Esophagus muscularis mucosa (tissue), 4 donors: ENCODE measurements around the gene MTHFR.

ENCODE experiments used
- EP300 ChIP-seq: sonication (generic); formaldehyde crosslinking; IDR thresholded peaks from one replicate; pipeline ENCODE4 v1.6.1; 2017; ENCODE audit warnings: antibody characterized with exemption
- POLR2A ChIP-seq: fragments of 450-650 bp; IDR thresholded peaks from one replicate; pipeline ENCODE4 v1.6.1; 2017; ENCODE audit warnings: antibody characterized with exemption, moderate library complexity, mild to moderate bottlenecking, low read depth
- TF ChIP-seq, protein P1 (sequence below), 3 experiments: fragments of 200-600 bp in 2 of 3; fragments of 450-650 bp in 1 of 3; sonication (generic) in 2 of 3; IDR thresholded peaks; one replicate each; pipeline ENCODE4 v1.5.1; 2017 to 2019; ENCODE audit warnings: antibody characterized with exemption in 3 of 3, mild to moderate bottlenecking in 2 of 3, moderate library complexity in 1 of 3

DNA sequence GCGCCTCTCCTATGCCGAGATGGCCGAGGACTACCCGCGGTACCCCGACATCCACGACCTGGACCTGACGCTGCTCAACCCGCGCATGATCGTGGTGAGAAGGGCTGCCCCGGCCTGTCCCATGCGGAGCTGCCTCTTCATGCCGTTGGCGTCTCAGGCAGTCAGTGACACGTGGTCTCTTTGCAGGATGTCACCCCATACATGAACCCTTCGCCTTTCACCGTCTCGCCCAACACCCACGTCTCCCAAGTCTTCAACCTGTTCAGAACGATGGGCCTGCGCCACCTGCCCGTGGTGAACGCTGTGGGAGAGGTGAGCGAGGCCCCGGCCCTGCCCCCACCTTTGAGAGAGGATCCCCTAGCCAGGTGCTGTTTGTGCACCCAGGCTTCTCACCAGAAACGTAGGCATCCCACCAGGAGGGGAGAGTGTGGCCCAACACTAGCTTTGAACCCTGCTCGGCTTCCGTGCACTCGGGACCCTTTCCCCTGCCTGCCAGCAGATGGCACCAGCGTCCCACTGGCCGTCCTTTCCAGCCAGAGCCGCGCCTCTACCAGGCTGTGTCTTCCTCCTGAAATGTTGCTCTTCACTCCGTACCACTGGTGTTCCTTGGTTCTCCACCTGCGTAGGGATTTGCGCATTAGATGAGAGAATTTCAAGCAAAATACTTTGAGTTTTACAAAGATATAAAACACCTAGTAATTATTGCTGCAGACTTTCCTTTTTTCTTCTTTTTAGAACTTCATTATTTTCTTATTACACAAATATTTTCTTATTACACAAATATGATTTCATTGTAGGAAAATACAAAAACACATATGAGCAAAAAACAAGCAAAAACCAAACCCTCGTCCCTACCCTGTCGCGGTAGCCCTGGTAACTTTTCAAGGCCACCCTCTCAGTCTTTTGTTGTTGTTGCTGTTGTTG is 32.8 kb upstream of the MTHFR start:
- TF ChIP-seq, protein P1, sequence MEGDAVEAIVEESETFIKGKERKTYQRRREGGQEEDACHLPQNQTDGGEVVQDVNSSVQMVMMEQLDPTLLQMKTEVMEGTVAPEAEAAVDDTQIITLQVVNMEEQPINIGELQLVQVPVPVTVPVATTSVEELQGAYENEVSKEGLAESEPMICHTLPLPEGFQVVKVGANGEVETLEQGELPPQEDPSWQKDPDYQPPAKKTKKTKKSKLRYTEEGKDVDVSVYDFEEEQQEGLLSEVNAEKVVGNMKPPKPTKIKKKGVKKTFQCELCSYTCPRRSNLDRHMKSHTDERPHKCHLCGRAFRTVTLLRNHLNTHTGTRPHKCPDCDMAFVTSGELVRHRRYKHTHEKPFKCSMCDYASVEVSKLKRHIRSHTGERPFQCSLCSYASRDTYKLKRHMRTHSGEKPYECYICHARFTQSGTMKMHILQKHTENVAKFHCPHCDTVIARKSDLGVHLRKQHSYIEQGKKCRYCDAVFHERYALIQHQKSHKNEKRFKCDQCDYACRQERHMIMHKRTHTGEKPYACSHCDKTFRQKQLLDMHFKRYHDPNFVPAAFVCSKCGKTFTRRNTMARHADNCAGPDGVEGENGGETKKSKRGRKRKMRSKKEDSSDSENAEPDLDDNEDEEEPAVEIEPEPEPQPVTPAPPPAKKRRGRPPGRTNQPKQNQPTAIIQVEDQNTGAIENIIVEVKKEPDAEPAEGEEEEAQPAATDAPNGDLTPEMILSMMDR (IDR thresholded peaks at IDR 0.05): peak; percentile 92 to 99 (median 98)
- no peak for TF ChIP-seq POLR2A
- TF ChIP-seq EP300: no peak
